Gastroesophageal sphincter (tissue), 3 donors: ENCODE results near the gene BRI3BP.

Experiments
- EP300 ChIP-seq: sonication (generic); formaldehyde crosslinking; IDR thresholded peaks from one replicate; pipeline ENCODE4 v1.6.1; 2017; ENCODE audit warnings: antibody characterized with exemption, mild to moderate bottlenecking
- TF ChIP-seq, protein P1 (sequence below), 4 experiments: fragments of 200-600 bp in 2 of 4; fragments of 450-650 bp in 2 of 4; sonication (generic) in 1 of 4; IDR thresholded peaks; one replicate each; pipeline ENCODE4 v1.5.1; 2017 to 2019; ENCODE audit warnings: antibody characterized with exemption in 4 of 4, mild to moderate bottlenecking in 2 of 4, moderate library complexity in 2 of 4

- TF ChIP-seq, protein P1, sequence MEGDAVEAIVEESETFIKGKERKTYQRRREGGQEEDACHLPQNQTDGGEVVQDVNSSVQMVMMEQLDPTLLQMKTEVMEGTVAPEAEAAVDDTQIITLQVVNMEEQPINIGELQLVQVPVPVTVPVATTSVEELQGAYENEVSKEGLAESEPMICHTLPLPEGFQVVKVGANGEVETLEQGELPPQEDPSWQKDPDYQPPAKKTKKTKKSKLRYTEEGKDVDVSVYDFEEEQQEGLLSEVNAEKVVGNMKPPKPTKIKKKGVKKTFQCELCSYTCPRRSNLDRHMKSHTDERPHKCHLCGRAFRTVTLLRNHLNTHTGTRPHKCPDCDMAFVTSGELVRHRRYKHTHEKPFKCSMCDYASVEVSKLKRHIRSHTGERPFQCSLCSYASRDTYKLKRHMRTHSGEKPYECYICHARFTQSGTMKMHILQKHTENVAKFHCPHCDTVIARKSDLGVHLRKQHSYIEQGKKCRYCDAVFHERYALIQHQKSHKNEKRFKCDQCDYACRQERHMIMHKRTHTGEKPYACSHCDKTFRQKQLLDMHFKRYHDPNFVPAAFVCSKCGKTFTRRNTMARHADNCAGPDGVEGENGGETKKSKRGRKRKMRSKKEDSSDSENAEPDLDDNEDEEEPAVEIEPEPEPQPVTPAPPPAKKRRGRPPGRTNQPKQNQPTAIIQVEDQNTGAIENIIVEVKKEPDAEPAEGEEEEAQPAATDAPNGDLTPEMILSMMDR (IDR thresholded peaks at IDR 0.05), result no peak
- no peak for TF ChIP-seq EP300
These were observed 45.7 kb downstream of the BRI3BP start for GRCh38 chr12:125038976-125039625.
